Peyer's patch (tissue), 4 donors: Measurements from ENCODE around the gene CSNK1A1.
"Not testable (repeated sequence)": the region's sequence is repeated elsewhere in the genome, so short reads cannot be mapped to it uniquely, and the experiment has no call there.

ENCODE experiments used
- POLR2A ChIP-seq, 2 donors: fragments of 450-650 bp; IDR thresholded peaks; one replicate each; pipeline ENCODE4 v1.5.1; 2017; ENCODE audit warnings: antibody characterized with exemption in 2 of 2, mild to moderate bottlenecking in 2 of 2, moderate library complexity in 2 of 2
- TF ChIP-seq, protein P1 (sequence below), 6 experiments: fragments of 450-650 bp in 4 of 6; fragments of 200-600 bp in 2 of 6; sonication (generic) in 1 of 6; IDR thresholded peaks; one replicate each; pipeline ENCODE4 v1.5.1; 2017 to 2019; ENCODE audit warnings: antibody characterized with exemption in 6 of 6, mild to moderate bottlenecking in 3 of 6, moderate library complexity in 1 of 6

DNA sequence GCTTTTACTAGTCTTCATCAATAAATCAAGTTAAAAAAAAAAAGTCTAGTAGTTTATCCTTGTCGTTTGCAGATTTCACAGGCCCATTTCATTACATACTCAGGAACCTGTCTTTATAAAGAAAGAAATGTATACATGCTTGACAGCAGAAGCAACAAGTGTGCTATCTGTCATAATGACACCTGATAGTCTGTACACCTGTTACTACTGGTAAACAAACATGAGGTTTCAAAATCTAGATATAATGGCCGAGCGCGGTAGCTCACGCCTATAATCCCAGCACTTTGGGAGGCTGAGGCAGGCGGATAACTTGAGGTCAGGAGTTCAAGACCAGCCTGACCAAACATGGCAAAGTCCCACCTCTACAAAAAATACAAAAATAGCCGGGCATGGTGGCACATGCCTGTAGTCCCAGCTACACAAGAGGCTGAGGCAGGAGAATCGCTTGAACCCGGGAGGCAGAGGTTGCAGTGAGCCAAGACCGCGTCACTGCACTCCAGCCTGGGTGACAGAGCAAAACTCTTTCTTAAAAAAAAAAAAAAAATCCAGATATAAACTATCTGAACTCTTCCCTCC, 37.8 kb downstream of the CSNK1A1 start:
- TF ChIP-seq, protein P1, sequence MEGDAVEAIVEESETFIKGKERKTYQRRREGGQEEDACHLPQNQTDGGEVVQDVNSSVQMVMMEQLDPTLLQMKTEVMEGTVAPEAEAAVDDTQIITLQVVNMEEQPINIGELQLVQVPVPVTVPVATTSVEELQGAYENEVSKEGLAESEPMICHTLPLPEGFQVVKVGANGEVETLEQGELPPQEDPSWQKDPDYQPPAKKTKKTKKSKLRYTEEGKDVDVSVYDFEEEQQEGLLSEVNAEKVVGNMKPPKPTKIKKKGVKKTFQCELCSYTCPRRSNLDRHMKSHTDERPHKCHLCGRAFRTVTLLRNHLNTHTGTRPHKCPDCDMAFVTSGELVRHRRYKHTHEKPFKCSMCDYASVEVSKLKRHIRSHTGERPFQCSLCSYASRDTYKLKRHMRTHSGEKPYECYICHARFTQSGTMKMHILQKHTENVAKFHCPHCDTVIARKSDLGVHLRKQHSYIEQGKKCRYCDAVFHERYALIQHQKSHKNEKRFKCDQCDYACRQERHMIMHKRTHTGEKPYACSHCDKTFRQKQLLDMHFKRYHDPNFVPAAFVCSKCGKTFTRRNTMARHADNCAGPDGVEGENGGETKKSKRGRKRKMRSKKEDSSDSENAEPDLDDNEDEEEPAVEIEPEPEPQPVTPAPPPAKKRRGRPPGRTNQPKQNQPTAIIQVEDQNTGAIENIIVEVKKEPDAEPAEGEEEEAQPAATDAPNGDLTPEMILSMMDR (IDR thresholded peaks at IDR 0.05): not testable (repeated sequence)
- TF ChIP-seq POLR2A (IDR thresholded peaks at IDR 0.05): not testable (repeated sequence)
